Neural cell (in vitro differentiated cells): ENCODE results near the gene MEGF6. TPM values are rescaled to one million over a fixed set of nuclear protein-coding genes. Genes with fewer than 3 reads are reported as not detected.

Experiments used
- H2AFZ ChIP-seq: fragments of 200-600, 300-800 bp; sonication (generic), shearing (Covaris generic); 2 replicates; pipeline ENCODE4 v1.6.0; 2014; ENCODE audit warnings: low read depth, mild to moderate bottlenecking, antibody characterized with exemption, low read length, moderate library complexity
- H3F3A ChIP-seq: fragments of 200-600 bp; shearing (Covaris generic); 2 replicates; pipeline ENCODE4 v1.6.1; 2016; ENCODE audit warnings: mild to moderate bottlenecking, moderate library complexity, mixed read lengths, antibody characterized with exemption, low read length; ENCODE audit not compliant: insufficient read depth, poor library complexity, severe bottlenecking
- H3K27ac ChIP-seq: fragments of 200-600, 300-800 bp; sonication (generic), shearing (Covaris generic); 2 replicates; pipeline ENCODE4 v1.5.1; 2014; ENCODE audit warnings: mild to moderate bottlenecking, low read length, moderate library complexity
- H3K27me3 ChIP-seq: fragments of 300-800, 200-600 bp; sonication (generic), shearing (Covaris generic); 2 replicates; pipeline ENCODE4 v1.6.0; 2014; ENCODE audit warnings: mild to moderate bottlenecking, low read depth, low read length, moderate library complexity; ENCODE audit not compliant: insufficient read depth
- H3K36me3 ChIP-seq: fragments of 300-800, 200-600 bp; sonication (generic), shearing (Covaris generic); 2 replicates; pipeline ENCODE4 v1.5.1; 2014; ENCODE audit warnings: mild to moderate bottlenecking, antibody characterized with exemption, low read length, moderate library complexity; ENCODE audit not compliant: insufficient read depth
- H3K4me2 ChIP-seq: fragments of 300-800, 200-600 bp; sonication (generic), shearing (Covaris generic); 2 replicates; pipeline ENCODE4 v1.6.0; 2014; ENCODE audit warnings: mild to moderate bottlenecking, low read length
- H3K4me3 ChIP-seq: fragments of 300-800, 200-600 bp; sonication (generic), shearing (Covaris generic); 2 replicates; pipeline ENCODE4 v1.5.1; 2014; ENCODE audit warnings: mild to moderate bottlenecking, low read length, moderate library complexity
- H3K79me2 ChIP-seq: fragments of 200-600 bp; shearing (Covaris generic); replicated peaks from 2 replicates; pipeline ENCODE4 v1.6.0; 2014; ENCODE audit warnings: mild to moderate bottlenecking, low read length, moderate library complexity; ENCODE audit not compliant: insufficient read depth
- H3K9ac ChIP-seq: fragments of 300-800, 200-600 bp; sonication (generic), shearing (Covaris generic); 2 replicates; pipeline ENCODE4 v1.6.1; 2016; ENCODE audit warnings: mild to moderate bottlenecking, low read length, mixed read lengths
- H3K9me2 ChIP-seq: fragments of 200-600 bp; shearing (Covaris generic); 2 replicates; pipeline ENCODE4 v1.6.1; 2016; ENCODE audit warnings: mild to moderate bottlenecking, low read length, mixed read lengths; ENCODE audit not compliant: insufficient read depth
- H3K9me3 ChIP-seq: fragments of 200-600, 300-800 bp; sonication (generic), shearing (Covaris generic); 2 replicates; pipeline ENCODE4 v1.6.1; 2016; ENCODE audit warnings: mild to moderate bottlenecking, mixed run types, low read length, moderate library complexity, mixed read lengths
- H4K20me1 ChIP-seq: fragments of 200-600 bp; shearing (Covaris generic); 2 replicates; pipeline ENCODE4 v1.6.1; 2016; ENCODE audit warnings: mild to moderate bottlenecking, mixed run types; ENCODE audit not compliant: insufficient read depth
- EP300 ChIP-seq: fragments of 450-650 bp; conservative IDR thresholded peaks from 2 replicates; pipeline ENCODE4 v1.6.1; 2014; ENCODE audit warnings: antibody characterized with exemption, mild to moderate bottlenecking, moderate library complexity; ENCODE audit not compliant: poor library complexity, severe bottlenecking
- EZH2 ChIP-seq: fragments of 200-600, 300-800 bp; shearing (Covaris generic), sonication (generic); IDR thresholded peaks from 2 replicates; pipeline ENCODE4 v1.6.1; 2014; ENCODE audit warnings: antibody characterized with exemption, low read length, borderline replicate concordance, mild to moderate bottlenecking; ENCODE audit not compliant: insufficient read depth, poor library complexity, severe bottlenecking
- MXI1 ChIP-seq: fragments of 450-650 bp; conservative IDR thresholded peaks from 2 replicates; pipeline ENCODE4 v1.6.1; 2014; ENCODE audit warnings: antibody characterized with exemption, mild to moderate bottlenecking; ENCODE audit not compliant: poor library complexity, severe bottlenecking
- POLR2AphosphoS5 ChIP-seq: IDR thresholded peaks from 2 replicates; pipeline ENCODE4 v1.6.1; 2012
- RAD21 ChIP-seq: fragments of 450-650 bp; conservative IDR thresholded peaks from 2 replicates; pipeline ENCODE4 v1.6.1; 2014; ENCODE audit warnings: antibody characterized with exemption, mild to moderate bottlenecking, moderate library complexity
- REST ChIP-seq: IDR thresholded peaks from 2 replicates; pipeline ENCODE4 v1.6.1; 2012; ENCODE audit warnings: borderline replicate concordance
- SMC3 ChIP-seq: fragments of 450-650 bp; conservative IDR thresholded peaks from 2 replicates; pipeline ENCODE4 v1.6.1; 2014; ENCODE audit warnings: antibody characterized with exemption, mild to moderate bottlenecking, moderate library complexity; ENCODE audit not compliant: poor library complexity
- TAF1 ChIP-seq: IDR thresholded peaks from 2 replicates; pipeline ENCODE4 v1.6.1; 2012; ENCODE audit warnings: low read depth
- polyA plus RNA-seq: library from polyadenylated mRNA; depleted of rRNA; stranded (reverse); fragments of >200 nt; gene quantifications from 2 replicates; pipeline ENCODE4 v1.2.3, GENCODE V29; 2014
- TF ChIP-seq, protein P1 (sequence below): fragments of 450-650 bp; IDR thresholded peaks from 2 replicates; pipeline ENCODE4 v1.5.1; 2014; ENCODE audit warnings: antibody characterized with exemption, mild to moderate bottlenecking, moderate library complexity; ENCODE audit not compliant: poor library complexity, severe bottlenecking

MEGF6 gene
- polyA plus RNA-seq, 1 donor from 2014 or later, result 6.0 TPM

DNA sequence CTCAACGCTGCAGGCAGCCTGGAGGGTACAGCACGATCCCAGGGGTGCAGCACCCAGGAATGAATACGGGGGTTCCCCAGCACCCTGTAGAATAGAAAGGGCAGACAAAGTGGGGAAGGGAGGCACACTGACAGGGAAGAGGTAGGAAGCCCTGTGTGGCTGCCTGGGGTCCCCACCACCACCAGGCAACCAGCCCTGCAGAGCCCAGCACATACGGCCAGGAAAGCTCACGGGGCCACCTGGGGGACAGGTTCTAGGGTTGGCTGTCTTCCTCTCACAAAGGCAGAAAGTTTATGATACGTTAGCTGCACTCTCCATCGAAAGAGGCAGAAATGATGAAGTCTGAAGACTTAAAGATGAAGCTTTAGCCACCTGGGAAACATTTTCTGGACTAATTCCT lies 104.4 kb downstream of the MEGF6 start:
- H3K4me3 ChIP-seq, result no peak overlapping the region
- no peaks in the 10 kb centered on the region for H3F3A ChIP-seq
- H3K79me2 ChIP-seq, result no peaks in the 10 kb centered on the region
- no peaks in the 10 kb centered on the region for H3K27me3 ChIP-seq
- H3K36me3 ChIP-seq, result no peaks in the 10 kb centered on the region
- no peak overlapping the region for H3K9ac ChIP-seq
- no peaks in the 10 kb centered on the region for H3K9me2 ChIP-seq
- H3K27ac ChIP-seq, result no peak overlapping the region
- TF ChIP-seq EP300 (no peak), MXI1 (no peak), SMC3 (no peak)
- no peak overlapping the region for H2AFZ ChIP-seq
- no peaks in the 10 kb centered on the region for H4K20me1 ChIP-seq
- H3K9me3 ChIP-seq, result no peaks in the 10 kb centered on the region
- H3K4me2 ChIP-seq, result no peak overlapping the region

GRCh38 chr1:3506041-3506440 lies 105.3 kb downstream of the MEGF6 start:
- Histone ChIP-seq H4K20me1 (no peaks in the 10 kb centered on the region), H3K27ac (no peak overlapping the region), H2AFZ (no peak overlapping the region), H3K79me2 (no peaks in the 10 kb centered on the region), H3K4me2 (no peak overlapping the region), H3K9me2 (no peaks in the 10 kb centered on the region), H3K36me3 (no peaks in the 10 kb centered on the region), H3K27me3 (no peaks in the 10 kb centered on the region), H3K4me3 (no peak overlapping the region), H3K9ac (no peak overlapping the region), H3K9me3 (no peaks in the 10 kb centered on the region), H3F3A (no peaks in the 10 kb centered on the region)
- TF ChIP-seq, protein P1, sequence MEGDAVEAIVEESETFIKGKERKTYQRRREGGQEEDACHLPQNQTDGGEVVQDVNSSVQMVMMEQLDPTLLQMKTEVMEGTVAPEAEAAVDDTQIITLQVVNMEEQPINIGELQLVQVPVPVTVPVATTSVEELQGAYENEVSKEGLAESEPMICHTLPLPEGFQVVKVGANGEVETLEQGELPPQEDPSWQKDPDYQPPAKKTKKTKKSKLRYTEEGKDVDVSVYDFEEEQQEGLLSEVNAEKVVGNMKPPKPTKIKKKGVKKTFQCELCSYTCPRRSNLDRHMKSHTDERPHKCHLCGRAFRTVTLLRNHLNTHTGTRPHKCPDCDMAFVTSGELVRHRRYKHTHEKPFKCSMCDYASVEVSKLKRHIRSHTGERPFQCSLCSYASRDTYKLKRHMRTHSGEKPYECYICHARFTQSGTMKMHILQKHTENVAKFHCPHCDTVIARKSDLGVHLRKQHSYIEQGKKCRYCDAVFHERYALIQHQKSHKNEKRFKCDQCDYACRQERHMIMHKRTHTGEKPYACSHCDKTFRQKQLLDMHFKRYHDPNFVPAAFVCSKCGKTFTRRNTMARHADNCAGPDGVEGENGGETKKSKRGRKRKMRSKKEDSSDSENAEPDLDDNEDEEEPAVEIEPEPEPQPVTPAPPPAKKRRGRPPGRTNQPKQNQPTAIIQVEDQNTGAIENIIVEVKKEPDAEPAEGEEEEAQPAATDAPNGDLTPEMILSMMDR, result no peak
- TF ChIP-seq POLR2AphosphoS5 (no peak), RAD21 (no peak), SMC3 (no peak), EP300 (no peak), REST (no peak), TAF1 (no peak), MXI1 (no peak), EZH2 (no peak)

DNA sequence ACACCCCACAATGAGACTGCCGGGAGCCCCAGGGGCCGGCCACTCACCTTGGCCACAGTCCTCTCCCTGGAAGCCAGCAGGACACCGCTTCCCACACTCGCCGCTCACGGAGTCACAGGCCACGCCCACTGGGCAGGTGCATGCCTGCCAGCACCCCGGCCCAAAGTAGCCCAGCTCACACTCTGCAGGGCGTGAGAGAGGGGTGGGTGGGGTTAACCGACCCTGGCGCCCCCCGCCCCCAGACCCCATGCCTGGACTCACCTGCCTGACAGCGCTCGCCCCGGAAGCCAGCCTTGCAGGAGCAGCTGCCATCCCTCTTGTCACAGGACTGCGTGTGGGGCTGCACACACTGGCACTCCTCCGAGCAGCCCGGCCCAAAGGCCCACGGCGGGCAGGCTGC lies 106.1 kb downstream of the MEGF6 start:
- no peaks in the 10 kb centered on the region for H3K36me3 ChIP-seq
- H3K9ac ChIP-seq, result no peak overlapping the region

More for the DNA sequence above, 106.1 kb downstream of the MEGF6 start:
- Histone ChIP-seq H3F3A (no peaks in the 10 kb centered on the region), H2AFZ (no peak overlapping the region), H3K9me3 (no peaks in the 10 kb centered on the region), H3K79me2 (no peaks in the 10 kb centered on the region), H3K27me3 (no peaks in the 10 kb centered on the region), H3K27ac (no peak overlapping the region), H3K4me3 (no peak overlapping the region), H3K4me2 (no peak overlapping the region), H4K20me1 (no peaks in the 10 kb centered on the region), H3K9me2 (no peaks in the 10 kb centered on the region)
- TF ChIP-seq, protein P1, result no peak
